ENCODE measurements around the gene SOCS3.

The SOCS3 gene, protein sequence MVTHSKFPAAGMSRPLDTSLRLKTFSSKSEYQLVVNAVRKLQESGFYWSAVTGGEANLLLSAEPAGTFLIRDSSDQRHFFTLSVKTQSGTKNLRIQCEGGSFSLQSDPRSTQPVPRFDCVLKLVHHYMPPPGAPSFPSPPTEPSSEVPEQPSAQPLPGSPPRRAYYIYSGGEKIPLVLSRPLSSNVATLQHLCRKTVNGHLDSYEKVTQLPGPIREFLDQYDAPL

DNA sequence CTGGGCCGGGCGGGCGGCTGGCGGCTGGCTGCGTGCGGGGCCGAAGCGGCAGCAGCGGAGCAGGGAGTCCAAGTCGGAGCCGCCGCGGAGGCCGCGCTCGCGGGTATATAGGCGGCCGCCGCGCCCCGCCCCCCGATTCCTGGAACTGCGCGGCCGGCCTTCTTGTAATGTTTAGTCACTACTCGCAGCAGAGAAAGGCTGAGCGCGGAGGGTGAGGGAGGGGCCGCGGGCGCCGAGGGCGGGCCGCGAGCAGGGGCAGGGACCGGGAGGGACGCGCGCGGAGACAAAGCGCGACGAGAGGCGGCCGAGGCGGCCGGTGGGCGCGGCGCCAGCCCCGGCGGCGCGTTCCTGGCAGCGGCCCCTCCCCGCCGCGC lies at the start of gene SOCS3:
Gene SOCS3, minus strand, starts transcription at position 81 of the 374 bp plus-strand sequence. CDS start 982 bp downstream, outside the sequence.
- DNase-seq, result peak; percentile 89

DNA sequence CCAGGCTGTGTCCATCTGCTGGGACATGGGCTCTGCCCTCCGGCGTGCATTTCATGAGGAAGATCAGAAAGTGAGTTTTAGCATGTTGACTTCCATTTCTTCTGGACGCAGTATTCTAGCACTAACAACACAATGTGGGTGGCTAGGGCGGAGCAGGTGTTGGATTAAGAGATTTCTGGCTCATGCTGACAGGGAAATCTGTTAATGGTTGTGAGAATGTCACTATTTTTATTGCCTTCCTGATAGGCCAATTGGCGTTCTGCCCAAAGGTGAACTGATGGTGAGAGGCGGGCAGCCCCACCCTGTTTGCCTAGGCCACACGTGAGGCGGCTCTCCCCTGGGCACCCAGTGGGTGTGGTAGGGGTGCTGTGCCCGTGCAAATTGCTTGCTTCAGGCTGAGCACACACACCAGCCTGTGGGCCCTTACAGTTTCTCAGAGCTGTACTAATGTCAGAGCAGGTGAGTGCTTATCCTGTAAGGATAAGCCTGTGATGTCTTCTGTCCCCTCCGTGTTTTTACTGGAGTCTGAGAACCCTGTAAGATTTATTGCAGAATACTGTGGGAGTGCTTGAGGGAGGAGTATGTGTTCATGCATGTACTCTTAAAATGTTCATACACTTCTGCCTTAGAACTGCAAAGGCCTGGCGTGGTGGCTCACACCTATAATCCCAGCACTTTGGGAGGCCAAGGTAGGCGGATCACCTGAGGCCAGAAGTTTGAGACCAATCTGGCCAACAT lies 49.5 kb upstream of the SOCS3 start:
- DNase-seq, result peak; percentile 95

DNA sequence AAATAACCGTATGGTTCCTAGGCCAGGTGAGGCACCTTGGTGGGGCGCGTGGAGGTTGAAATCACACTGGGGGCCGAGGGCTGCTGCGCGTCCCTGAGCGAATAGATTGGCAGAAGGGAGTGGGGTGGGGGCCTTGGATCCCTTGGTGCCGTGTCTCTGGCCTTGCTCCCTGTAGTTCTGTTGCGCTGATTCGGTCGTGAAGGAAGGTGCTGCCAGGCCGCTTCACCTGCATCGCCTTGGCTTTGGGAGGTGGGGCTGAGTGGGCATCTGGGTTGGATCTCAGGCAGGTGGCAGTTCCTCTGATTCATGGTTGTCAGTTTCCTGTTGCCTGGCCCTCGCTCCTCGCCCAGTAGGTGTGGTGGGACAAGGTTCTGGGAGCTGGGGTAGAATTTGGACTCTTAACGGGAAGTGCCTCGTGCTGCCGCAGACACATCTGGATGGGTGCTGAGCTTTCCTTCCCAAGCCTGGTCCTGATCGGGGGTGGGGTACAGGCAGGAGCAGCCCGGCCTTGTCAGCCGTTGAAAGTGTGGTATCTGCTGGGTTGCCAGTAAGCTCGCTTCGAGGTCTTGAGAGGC lies 48.7 kb upstream of the SOCS3 start:
- no peak for DNase-seq

DNA sequence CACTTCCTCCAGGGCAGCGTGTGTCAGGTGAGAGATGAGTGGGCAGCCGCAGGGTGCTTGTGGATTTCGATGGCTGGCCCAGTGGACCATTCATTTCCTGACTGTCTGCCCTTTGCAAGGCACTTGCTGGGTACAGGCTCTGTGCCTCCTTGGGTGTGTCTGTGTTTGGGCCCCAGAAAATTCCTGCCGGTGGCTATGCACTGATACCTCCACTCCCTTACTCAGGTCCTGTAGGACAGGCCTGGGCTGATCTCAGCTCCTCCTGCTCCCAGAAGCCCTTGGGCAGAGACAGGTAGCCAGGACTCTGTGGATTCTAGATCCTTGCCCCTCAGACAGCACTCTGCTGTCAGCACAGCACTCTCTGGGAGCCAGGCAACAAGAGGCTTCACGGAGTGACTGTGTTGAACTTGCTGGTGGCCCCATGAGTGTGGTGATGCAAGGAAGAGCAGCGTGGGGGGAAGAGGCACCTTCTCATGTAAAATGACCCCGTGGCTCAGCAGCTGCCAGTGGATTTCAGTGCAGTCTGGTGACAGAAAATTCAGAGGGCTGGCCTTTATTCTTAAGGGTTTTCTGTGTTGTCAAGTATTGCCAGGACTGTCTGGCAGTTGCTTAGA lies 47.6 kb upstream of the SOCS3 start:
- no peak for DNase-seq

DNA sequence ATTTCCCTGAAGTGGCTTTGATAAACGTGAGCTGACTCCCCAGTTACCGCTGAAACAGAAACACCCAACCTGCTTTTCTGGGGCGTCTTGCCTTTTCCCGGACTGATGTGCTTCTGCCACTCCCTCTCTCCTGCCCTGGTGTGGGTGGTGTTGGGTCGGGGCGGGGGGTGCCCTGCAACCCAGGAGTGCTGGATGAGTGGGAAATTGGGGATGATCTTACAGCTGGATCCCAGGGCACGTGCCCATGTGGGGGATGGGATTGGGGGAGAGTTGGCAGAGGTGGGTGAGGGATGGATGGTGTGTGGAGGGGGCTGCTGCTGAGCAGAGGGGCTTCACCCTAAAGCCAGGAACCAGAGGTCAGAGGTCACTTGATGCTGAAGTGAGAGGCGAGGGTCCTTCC lies 47.0 kb upstream of the SOCS3 start:
- no peak for DNase-seq

DNA sequence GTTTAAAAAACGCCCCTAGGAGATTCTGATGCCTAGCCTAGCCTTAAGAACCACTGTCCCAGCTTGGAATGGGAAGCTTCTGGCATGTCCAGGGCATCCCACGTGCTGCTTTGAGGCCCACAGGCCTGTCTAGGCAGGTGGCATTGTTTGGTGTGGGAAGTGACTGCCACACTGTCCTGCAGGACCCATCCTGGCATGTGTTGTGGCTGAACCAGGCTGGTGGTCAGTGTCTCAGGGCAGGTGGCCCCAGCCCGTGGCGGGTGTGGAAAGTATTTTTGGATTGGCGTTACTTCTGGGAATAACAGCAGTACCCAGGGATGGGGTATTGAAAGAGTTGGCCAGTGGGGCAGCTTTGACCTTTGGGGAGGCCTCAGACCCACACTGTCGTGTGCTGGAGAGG lies 46.5 kb upstream of the SOCS3 start:
- no peak for DNase-seq

DNA sequence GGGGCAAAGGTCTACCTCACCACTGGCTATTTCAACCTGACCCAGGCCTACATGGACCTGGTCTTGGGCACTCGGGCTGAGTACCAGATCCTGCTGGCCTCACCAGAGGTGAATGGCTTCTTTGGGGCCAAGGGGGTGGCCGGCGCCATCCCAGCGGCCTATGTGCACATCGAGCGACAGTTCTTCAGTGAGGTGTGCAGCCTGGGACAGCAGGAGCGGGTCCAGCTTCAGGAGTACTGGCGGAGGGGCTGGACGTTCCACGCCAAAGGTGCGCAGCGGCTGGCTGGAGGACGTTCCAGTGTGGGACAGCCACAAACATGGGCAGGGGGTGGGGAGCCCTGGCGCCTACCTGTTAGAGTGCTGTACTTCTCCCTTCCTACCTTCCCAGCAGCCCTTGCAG lies 43.9 kb upstream of the SOCS3 start:
- no peak for DNase-seq

DNA sequence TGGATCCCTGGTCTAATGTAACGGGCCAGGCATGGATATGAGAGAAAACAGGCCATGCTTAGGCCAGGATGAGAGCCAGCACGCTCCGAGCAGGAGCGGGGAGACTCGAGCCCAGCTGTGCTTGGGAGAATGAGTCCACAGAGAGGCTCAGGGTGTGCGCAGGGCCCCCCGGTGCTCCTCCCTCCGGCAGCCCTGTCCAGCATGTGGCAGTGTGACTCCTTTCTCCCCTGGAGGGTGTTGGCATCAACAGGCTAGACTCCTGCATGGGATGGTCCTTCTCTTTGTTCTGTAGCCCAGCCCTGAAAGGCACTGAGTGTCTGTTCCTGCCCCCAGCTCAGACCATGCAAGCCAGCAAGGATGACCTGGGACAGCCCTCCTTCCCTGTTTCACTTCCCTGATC lies 42.0 kb upstream of the SOCS3 start:
- DNase-seq, result no peak

DNA sequence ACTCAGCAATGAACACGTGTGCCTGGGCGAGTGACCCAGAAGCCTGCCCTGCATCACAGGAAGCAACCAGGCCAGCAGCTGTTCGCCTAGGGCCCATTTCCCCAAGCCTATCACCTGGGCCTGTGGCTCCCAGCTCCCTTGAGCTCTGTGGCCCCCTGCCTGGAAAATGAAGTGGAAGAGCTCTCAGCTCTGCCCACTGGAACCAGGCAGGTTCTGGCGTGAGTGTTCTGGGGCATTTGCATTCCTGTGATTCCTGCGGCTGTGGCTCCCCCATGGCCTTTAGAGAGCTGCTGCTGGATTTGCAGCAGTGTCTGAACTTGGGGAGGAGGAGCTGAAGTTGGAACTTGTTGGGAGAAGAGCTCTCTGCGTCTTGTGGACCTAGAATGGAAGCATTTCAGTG lies 41.4 kb upstream of the SOCS3 start:
- no peak for DNase-seq

DNA sequence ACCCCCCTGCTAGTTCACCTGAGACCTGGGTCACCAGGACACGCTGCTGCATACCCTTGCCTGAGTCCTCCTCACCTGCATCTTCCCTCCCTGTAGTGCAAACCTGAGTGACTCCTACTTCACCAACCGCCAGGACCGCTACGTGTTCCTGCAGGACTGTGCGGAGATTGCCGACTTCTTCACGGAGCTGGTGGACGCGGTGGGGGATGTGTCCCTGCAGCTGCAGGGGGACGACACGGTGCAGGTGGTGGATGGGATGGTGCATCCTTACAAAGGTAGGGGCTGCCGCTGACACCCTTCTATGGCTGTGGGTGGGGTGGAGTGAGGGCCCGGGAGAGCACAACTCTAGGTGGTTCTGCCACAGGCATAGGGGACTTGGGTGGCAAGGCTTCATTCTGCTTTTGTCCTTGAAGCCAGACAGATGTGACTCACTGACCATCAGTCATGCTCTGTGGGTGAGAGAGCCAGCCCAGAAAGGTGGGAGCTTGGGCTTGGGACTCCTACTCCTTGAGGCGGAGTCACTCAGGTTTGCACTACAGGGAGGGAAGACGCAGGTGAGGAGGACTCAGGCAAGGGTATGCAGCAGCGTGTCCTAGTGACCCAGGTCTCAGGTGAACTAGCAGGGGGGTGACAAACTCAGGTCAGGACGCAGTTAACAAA lies 40.8 kb upstream of the SOCS3 start:
- DNase-seq, result no peak

DNA sequence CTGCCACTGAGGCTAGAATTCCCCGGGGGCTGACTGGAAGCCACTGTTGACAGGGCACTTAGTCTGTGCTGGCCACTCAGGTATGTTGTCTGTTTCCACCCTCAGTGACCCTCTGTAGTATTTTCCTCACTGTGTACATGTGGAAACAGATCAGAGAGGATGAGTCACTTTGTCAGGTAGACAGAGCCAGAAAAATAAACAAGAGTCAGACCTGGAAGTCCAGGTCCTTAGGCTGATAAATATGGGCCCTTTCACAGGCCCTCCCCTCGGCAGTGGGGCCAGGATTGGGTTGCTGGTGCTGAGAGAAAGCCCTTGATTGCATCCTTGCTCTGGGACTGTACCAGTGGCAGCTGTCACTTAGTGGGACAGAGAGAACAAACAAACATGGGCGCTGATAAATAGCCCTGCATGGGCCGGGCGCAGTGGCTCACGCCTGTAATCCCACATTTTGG lies 39.8 kb upstream of the SOCS3 start:
- DNase-seq, result no peak

DNA sequence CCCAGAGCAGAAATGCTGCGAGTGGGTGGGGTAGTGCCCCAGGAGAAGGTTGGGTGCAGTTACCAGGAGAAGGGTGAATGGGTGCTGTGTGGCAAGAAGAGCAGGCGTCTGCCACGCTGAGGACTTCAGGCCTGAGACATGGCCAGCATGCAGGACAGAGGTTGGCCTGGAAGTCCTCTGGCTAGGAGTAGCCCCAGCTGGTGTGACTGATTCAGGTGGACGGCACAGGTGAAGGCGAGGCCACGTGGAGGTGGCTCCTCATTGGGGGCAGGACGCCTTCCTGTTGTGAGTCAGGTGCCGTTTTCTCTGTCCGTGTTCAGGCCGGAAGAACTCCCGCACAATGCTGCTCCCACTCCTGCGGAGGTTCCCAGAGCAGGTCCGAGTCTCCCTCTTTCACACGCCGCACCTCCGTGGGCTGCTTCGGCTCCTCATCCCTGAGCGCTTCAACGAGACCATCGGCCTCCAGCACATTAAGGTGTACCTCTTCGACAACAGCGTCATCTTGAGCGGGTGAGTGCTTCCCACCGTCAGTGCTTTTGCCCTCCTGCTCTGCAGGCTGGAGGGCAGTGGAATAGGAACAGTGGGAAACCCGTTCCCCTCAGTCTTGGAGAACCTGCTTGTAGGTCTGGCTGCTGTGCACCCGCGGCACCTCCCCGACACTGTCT lies 39.3 kb upstream of the SOCS3 start:
- DNase-seq, result no peak

DNA sequence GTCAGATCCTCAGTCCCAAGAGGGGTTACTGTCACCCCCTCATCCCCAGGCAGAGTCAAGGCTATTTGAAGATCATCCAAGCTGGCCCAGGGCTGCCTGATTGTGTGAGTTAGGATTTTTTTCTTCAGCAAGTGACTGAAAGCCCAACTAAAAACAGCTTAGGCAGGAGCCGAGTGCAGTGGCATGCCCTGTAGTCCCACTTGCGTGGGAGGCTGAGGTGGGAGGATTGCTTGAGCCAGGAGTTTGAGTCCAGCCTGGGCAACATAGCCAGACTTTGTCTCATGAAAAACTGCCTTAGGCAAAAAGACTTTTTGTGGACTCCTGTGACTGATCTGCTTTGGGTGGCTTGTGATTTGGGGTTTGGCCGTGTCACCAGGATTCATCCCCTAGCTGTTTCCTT lies 38.5 kb upstream of the SOCS3 start:
- no peak for DNase-seq

DNA sequence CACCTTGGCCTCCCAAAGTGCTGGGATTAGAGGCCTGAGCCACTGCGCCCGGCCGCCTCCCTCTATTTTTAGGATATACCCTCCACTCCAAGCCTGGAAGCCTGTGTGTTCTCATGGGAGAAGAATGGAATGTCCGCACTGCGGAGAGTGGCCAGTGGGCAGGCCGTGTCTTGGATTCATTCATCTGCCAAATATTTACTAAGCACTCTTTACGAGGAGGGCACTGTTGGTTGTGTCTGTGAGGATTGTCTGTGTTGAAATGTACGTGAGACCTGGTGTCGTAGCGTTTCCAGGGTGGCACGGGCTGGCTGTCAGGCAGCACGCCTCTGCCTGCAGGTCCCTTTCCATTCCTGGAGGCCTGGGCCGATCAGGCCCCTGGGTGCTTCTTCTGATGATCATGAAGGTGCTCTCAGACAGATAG lies 37.8 kb upstream of the SOCS3 start:
- no peak for DNase-seq

DNA sequence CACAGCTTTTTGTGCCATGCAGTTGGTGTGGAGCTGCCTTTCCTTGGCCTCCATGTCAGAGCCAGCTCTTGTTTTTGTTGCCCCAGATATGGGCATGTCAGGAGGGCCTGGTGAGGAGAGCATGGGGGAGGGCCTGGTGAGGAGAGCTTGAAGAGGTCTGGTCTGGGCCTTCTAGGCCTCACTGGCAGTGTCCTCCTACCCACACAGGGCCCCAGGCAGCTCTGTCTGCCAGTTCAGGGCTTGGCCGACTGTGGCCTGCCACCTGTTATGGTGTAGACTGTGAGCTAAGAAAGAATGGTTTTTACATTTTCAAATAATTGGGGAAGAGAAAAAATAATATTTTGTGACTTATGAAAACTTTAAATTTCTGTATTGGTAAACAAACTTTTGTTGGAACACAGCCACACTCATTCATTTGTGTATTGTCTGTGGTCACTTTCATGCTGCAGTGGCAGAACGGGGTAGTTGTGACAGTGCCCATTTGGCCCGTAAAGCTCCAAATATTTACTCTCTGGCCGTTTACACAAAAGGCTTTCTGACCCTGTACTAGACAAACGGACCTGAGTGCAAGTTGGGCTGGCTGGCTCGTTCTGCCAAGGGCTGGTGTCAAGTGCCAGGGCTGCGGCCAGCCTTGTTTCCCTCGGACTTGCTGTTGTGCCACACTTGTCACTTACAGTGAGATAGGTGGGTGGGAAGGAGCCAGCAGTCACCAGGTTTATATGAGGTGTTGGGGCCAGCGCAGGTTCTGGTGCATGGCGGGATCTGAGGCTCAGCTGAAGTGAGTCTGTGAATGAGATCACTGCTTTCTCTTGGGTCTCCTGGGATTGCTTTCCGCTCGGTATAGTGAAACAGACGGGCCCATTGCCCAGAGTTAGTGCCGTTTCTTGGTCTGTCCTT lies 36.8 kb upstream of the SOCS3 start:
- DNase-seq, result no peak

DNA sequence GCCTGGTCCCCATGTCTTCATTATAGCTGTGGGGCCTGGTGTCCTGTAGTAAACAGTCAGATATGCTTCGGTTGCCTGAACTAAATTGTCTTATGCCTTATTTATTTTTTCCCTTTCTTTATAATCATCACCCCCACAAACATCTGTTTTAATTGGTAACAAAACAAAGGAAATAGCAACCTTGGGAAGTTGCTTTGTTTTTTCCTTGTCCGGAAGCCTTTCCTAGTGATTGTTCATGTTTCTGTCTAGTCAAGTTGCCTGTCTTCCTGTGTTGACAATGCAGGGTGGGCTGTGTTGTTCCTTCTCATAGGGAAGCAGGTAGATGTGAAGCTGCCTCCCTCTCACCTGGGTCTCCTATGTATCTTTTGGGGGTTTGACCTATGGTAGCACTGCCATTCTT lies 35.3 kb upstream of the SOCS3 start:
- DNase-seq, result no peak

DNA sequence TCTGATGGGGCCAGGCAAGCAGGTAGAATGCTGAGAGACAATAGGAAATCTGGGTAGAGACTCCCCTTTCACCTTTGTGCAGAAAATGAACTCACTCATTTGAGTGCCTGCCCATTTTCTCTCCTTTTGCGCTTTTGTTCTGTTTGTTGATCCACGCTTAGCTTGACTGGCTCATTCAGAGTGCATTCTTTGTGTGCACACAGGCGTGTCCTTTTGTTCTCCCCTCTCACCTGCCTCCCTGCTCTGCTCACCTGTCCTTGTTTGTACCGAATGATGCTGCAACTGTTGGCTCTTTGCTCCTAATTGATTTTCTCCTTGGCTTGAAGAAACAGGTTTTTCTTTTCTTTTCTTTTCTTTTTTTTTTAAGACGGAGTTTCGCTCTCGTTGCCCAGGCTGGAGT lies 34.3 kb upstream of the SOCS3 start:
- DNase-seq, result peak; percentile 96

DNA sequence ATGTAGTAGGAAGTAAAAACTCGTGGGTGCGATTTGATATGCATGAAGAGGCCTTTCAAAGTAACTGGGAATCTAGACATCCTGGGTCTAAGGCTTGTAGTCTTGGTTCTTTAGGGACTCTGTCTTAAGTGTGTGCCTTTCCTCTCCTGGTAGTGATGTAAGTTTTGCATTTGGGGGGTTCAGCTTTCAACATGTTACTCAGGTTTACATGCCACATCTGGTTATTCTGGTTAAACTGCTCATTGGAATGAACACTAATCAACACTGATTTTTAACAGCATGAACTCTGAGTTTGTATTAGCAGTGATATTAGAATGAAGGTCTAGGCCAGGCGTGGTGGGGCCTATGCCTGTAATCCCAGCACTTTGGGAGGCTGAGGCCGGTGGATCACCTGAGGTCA lies 33.7 kb upstream of the SOCS3 start:
- DNase-seq, result no peak

DNA sequence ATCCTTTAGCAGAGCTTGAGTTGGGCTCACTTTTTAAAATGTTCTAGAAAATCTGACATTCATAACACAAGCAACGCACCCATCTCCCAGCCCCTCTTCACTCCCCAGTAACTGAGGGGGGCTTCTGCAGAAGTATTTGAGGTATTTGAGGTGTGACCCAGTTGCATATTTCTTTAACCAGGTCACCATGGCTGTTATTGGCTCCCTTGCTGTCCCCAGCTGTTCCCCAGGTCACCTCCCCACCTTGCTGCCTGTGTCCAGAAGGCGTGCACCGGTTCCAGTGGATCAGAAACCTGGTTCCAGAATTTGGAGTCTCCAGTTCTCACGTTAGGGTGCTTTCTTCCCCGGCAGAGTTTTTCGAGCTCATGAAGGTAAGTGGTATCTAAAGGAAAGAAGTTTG lies 32.4 kb upstream of the SOCS3 start:
- no peak for DNase-seq

DNA sequence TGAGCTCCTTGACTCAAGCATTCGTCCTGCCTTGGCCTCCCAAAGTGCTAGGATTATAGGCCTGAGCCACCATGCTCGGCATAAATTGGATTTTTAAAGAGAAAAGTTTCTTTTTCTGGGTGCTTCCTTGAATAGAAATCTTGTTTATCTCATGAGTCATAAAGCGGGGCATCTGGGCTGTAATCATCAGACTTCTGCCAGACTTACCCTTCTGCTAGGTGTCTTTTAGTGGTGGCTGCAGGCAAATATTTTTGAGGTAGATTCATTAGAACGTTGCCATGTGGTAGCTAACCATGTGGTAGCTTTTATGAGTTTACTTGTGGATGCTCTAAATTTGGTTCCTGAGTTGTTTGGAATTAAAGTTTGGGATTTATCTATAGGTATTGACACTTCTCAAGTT lies 32.0 kb upstream of the SOCS3 start:
- DNase-seq, result no peak

DNA sequence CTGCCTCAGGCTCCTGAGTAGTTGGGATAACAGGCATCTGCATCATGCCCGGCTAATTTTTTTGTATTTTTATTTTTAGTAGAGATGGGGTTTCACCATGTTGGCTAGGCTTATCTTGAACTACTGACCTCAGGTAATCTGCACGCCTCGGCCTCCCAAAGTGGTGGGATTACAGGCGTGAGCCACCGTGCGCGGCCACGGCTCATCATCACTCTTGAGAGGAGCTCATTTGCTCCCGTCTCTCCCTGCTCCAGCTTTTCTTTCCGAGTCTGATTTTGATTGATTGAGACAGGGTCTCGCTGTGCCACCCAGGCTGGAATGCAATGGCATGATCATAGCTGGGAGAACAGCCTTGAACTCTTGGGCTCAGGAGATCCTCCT lies 31.2 kb upstream of the SOCS3 start:
- no peak for DNase-seq
